Measurements from ENCODE around the gene HERC3.

The HERC3 gene

DNA sequence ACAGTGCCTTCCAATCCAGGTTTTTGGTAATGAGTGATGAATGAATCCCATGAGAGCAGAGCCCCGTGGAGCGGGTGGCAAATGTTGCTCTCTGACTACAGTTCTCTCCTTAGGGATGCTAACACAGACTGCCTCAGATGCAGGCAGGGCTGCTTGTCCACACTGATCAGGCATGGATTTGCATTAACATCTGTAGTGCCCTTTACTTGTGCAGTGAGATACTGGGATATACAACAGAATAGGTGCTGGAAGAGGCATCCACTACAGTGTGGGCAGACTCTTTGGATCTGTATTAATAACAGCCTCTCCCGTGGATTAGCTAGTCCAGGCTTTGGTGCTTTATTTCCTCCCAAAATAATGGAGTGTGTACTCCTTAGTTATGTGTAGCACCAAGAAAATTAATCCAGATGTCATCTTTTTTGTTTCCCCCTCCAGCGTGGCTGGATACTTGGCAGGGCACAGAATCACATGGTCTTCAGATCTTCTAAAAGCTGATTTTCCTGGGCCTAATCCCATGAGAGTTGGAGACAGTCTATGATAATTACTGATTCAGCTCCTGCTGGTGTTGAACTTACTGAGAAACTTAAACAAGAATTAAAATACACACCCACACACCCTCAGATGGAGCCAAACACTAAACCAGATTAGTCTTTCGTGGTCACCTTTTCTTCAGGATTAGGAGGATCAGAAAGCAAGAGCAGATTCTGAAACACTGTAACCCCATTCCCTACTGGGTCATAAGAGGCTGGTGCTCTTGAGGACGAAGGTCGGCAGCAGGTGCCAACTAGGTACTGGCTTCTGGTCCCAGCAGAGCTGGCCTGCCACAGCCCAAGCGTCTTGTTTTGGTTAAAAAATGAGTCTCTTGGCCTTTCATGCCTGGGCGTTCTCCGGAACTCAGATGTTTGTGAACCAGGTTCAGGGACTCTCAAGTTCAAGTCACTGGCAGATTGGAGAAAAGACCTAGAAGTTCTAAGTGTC lies 128.5 kb downstream of the HERC3 start:
- DNase-seq (ENCODE audit: low read depth) = no peak
- TF ChIP-seq, protein P1, sequence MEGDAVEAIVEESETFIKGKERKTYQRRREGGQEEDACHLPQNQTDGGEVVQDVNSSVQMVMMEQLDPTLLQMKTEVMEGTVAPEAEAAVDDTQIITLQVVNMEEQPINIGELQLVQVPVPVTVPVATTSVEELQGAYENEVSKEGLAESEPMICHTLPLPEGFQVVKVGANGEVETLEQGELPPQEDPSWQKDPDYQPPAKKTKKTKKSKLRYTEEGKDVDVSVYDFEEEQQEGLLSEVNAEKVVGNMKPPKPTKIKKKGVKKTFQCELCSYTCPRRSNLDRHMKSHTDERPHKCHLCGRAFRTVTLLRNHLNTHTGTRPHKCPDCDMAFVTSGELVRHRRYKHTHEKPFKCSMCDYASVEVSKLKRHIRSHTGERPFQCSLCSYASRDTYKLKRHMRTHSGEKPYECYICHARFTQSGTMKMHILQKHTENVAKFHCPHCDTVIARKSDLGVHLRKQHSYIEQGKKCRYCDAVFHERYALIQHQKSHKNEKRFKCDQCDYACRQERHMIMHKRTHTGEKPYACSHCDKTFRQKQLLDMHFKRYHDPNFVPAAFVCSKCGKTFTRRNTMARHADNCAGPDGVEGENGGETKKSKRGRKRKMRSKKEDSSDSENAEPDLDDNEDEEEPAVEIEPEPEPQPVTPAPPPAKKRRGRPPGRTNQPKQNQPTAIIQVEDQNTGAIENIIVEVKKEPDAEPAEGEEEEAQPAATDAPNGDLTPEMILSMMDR (IDR thresholded peaks at IDR 0.05; ENCODE audit: insufficient read depth, low read depth, low read length, missing control alignments) = no peak

DNA sequence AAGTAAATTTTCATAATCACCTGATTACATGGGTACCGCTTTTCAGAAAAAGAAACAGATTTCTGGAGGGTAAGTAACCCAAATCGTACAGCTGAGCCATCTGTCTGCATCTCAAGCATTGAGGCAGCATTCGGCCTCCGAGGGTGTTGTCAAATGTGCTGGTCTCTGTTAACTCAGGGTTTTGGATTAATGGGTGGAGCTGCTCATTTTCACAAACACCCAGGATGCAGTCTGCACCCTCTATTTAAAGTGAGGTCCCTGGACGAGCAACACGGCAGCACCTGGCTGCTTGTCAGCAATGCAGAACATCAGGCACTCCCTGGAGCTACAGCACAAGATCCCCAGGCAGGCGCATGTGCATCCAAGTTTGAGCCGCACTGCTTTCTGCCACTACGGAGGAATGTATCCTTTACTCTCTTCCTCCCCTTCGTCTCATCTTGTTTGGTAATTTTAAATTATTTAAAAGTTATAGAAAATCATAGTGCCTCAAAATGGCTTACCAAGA lies 130.0 kb downstream of the HERC3 start:
- TF ChIP-seq, protein P1 (IDR thresholded peaks at IDR 0.05; ENCODE audit: insufficient read depth, low read depth, low read length, missing control alignments) = no peak
- no peak overlapping the region for H3K4me3 ChIP-seq (ENCODE audit: low read length)
- no peak for DNase-seq (ENCODE audit: low read depth)

More for the DNA sequence above, 128.5 kb downstream of the HERC3 start:
- H3K4me3 ChIP-seq (ENCODE audit: low read length) = no peak overlapping the region

- H3K4me3 ChIP-seq (ENCODE audit: low read length) = no peak overlapping the region
- TF ChIP-seq, protein P1 (IDR thresholded peaks at IDR 0.05; ENCODE audit: insufficient read depth, low read depth, low read length, missing control alignments) = no peak
- no peak for DNase-seq (ENCODE audit: low read depth)
Observed at GRCh38 chr4:88722828-88723227, 130.5 kb downstream of the HERC3 start.

GRCh38 chr4:88724406-88724805 lies 132.1 kb downstream of the HERC3 start:
- H3K4me3 ChIP-seq (ENCODE audit: low read length) = no peak overlapping the region
- TF ChIP-seq, protein P1 (IDR thresholded peaks at IDR 0.05; ENCODE audit: insufficient read depth, low read depth, low read length, missing control alignments) = no peak
- no peak for DNase-seq (ENCODE audit: low read depth)

GRCh38 chr4:88725143-88725542 lies 132.9 kb downstream of the HERC3 start:
- TF ChIP-seq, protein P1 (IDR thresholded peaks at IDR 0.05; ENCODE audit: insufficient read depth, low read depth, low read length, missing control alignments) = no peak
- DNase-seq (ENCODE audit: low read depth) = no peak
- no peak overlapping the region for H3K4me3 ChIP-seq (ENCODE audit: low read length)

GRCh38 chr4:88725986-88726385 lies 133.7 kb downstream of the HERC3 start:
- TF ChIP-seq, protein P1 (IDR thresholded peaks at IDR 0.05; ENCODE audit: insufficient read depth, low read depth, low read length, missing control alignments) = no peak
- DNase-seq (ENCODE audit: low read depth) = no peak
- H3K4me3 ChIP-seq (ENCODE audit: low read length) = no peak overlapping the region

All from epithelial cell of esophagus (primary cell).